HG02763 (cell line): Measurements from ENCODE around the gene TRAPPC2L.

ENCODE experiments used
- ATAC-seq: cut with Tn5 transposase; IDR thresholded peaks from one replicate; pipeline ENCODE4 v1.9.1; 2021; ENCODE audit warnings: mild to moderate bottlenecking, moderate library complexity; ENCODE audit not compliant: unreplicated experiment

The TRAPPC2L gene, protein sequence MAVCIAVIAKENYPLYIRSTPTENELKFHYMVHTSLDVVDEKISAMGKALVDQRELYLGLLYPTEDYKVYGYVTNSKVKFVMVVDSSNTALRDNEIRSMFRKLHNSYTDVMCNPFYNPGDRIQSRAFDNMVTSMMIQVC

DNA sequence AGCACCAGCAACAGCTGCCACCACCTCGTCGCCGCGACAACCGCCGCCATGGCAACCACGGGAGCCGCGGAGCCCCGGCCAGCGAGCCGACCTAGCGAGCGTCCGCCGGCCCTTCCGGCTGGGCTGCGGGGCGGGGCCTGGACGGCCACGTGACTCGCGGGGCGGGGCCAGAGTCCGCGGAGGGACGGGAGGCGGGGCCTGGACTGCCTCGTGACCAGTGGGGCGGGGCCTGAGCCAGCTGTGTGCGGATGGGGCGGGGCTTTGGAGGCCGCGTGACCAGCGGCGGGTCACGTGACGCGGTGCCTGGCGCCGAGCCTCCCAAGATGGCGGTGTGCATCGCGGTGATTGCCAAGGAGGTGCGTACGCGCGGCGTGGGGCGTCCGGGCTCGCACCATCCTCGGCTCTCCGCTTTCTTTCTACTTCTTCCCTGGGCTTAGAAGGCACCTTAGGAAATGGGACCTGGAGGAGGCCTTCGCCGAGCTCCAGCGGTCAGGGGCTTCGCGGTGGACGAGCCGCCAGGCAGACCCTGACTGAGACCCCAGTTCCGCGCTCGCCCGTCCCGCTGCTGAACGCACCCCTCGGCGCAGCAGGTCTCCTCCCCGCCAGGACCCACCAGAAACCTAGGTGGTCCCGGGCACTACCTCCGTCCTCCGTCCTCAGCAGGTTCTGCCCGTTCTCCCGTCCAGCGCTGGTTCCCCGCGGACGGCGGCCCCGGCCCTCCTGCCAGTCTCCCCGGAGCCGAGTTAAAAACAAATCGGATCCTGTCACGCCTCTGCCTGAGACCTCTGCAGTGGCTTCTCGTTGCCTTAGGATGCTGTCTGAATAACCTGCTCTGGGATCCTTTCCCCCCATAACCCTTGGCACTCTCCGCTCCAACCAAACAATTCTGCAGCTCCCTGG is at the start of gene TRAPPC2L, which contains the start of gene GALNS:
Gene TRAPPC2L (plus strand): TSS at position 300 of the 900 bp plus-strand sequence. CDS start 24 bp downstream, at position 324.
Gene GALNS (minus strand): TSS at position 120 of the 900 bp plus-strand sequence. CDS start 70 bp downstream, at position 50.
- peak; percentile 83 for ATAC-seq

DNA sequence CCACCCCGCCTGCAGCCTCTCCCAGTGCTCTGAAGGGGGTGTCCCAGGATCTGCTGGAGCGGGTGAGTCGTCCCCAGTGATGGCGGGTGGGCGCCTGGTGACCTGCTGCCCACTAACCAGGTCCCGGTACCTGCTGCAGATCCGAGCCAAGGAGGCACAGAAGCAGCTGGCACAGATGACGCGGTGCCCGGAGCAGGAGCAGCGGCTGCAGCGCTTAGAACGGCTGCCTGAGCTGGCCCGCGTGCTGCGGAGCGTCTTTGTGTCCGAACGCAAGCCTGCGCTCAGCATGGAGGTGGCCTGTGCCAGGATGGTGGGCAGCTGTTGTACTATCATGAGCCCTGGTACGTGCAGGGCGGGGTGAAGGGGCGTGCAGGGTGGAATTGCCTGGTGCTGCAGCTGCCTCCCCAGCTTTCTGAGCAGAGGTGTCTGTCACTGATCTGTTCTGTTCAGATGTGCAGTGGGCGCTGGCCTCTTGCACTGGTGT is 49.7 kb upstream of the TRAPPC2L start:
- ATAC-seq, result no peak

DNA sequence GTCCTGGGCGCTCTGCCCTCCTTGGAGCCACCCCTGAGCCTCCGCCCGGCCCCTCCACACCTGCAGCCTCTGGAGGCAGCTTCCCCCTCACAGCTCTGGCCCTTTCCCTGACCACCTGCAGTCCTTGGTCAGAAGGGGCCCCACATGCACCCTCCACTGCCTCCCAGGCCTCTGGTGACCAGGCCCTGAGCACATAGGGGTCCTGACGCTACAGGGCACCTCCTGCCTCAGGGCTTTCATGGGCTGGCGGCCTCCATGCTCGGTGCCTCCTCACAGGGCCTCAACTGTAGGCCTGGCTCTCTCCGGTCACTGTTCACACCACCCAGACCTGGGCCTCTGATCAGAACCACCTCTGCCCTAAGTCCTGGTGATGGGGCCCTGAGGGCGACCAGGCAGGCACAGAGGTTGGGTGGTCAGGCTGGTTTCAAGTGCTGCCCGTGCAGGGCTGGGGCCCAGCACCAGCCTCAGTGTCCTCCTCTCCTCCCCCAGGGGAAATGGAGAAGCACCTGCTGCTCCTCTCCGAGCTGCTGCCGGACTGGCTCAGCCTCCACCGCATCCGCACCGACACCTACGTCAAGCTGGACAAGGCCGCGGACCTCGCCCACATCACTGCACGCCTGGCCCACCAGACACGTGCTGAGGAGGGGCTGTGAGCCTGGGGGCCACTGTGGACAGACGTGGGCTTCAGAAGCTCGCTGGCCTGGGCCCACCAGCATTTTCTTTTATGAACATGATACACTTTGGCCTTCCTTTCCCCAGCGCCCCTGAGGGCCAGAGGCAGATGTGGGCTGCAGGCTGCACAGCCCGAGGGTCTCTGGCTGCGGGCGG is 49.1 kb upstream of the TRAPPC2L start:
- no peak for ATAC-seq

DNA sequence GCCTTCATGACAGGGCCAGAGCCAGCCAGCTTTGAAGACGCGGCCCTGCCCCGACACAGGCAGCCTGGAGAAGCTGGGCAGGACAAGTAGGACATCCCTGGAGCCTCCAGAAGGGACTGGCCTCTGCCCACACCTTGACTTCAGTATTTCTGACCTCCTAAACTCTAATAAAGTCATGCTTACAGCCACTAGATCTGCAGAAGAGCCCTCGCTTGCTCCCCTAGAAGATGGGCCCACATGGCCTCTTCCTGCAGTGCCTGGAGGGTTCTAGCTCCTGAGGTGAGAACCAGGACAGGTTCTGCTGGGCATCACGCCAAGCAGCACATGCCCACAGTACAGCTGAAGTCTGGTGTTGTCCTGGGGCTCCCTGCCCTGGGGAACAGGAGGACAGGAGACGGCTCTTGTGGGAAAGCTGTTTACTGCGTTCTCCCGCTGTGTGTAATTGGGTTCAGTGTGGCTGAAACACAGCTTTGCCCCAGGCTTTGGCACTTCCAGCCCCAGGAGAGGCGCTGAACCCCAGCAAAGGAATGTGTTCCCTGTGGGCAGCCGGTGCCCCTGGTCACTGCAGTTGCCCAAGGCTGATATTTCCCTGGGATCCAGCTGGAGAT is 47.8 kb upstream of the TRAPPC2L start:
- ATAC-seq, result no peak

DNA sequence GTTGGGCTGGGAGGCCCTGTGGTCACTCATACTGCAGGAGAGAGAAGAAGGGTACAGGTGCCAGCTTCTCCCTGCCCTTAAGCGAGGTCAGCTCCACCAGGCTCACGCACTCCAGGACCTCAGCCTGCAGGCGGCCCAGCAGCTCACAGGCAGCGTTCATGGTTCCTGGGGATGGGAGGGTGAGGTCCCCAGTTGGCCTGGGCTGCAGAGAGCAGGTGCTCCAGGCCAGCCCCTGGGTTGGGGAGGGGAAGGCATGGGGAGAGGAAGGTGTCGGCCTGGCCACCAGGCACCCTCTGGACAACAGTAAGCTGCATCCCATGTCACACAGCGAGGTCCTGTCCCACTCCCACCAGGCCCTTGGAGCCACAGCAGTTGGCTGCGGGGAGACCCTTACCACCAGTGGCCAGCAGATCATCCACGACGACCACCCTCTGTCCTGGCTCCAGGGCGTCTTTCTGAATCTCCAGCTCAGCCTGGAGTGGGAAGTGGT is 47.2 kb upstream of the TRAPPC2L start:
- ATAC-seq, result no peak

DNA sequence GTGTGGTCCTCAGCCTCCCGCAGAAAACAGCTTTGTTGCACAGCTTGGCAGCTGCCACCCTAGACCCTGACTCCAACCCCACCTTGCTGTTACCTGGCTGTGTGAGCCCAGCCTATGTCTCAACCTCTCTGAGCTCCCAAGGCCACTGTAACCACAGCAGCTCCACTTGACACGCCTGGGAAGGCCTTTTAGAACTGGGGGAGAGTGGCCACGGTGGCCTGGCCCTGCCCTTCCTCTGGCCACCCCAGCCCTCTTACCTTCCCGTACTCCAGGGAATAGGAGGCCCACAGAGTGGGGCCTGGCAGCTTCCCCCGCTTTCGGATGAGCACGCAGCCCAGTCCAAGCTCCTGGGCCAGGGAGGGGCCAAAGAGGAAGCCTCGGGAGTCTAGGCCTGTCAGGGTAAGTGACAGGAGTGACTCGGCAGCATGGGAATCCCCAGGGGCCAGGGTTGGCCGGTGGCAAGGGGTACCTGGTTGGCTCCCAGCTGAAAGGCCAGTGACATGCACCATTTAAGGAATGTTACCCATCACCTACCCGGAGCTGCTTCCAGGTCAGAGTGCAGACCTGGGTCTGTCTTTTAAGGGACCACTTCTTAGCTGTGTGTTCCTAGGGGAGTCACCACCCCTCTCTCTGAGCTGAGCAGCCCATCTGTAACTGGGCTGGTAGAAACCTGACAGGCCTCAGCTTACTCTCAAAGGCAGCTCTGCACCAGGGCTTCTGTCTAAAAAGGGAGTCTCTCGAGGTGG is 46.6 kb upstream of the TRAPPC2L start:
- no peak for ATAC-seq

DNA sequence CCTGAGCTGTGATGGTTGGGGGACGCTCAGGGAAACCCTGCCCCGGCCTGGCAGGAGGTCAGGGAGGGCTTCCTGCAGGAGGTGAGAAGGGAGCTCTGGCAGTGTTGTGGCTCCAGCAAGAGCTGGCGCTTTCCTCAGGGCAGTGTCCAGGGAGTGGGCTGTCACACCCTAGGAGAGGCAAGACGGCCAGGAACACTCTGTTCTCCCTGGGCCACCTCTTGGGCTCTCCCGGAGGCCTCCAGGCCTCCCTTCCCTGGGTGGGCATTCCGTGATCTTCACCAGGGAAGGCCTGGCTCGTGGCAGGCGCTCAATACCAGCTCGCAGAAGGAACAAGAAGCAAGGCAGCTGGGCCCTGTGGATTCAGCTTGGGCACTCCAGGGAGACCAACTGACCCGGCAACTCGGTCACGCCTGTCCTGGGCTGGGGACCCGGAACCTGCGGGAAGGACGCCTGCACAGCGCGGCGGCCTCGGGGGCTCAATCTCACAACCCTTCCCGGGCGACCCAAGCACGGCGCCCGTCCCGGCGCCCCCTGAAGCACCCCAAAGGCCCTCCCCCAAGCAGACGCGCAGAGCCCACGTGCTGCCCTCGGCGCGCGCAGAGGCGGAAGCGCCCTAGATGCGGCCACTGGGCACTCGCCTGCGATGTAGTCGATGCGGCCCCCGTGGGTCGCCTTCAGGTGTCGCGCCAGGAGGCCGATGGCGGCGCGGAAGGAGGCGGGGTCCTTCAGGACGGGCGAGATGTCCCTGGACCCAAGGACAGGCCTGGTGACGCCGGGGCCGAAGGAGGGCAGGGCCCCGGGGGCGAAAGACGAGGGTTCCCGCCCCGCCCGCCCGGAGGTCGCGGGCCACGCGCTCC is 45.8 kb upstream of the TRAPPC2L start:
- ATAC-seq, result peak; percentile 37

DNA sequence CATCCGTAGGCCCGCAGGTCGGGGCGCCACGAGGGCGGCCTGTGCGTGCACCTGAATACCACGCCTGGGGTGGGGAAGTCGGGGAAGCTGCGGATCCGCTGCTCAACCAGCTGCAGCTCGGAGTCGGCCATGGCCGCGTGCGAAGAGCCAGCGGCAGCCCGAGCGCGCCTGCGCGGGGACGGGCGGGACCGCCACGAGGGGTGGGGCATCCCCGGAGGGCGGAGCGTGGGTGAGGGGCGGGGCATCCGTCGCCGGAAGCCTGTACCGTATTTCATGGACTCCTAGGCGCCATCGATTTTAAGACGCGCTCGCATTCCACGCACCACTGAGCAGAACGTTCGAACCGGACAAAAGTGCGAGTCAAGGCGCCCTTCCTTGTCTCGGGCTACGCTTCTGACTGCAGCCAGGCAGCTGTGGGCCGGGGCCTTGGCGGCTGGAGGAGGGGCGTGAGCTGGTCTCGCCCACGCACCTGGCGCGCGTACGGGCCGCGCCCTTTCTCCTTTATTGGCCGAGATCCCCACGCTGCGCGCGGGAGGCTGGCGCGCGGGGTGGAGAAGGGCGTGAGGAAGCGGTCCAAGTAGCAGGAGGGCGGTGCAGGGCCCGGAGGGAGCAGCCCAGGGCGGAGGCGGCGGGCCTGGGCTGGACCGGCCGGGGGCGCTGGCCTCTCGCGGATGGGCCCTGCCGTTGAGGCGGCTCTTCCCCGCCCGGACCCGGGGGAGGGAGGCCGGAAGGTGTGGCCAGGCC is 45.0 kb upstream of the TRAPPC2L start, which contains the start of gene APRT:
Gene APRT (minus strand): TSS at position 160 of the 744 bp plus-strand sequence. CDS start 29 bp downstream, at position 131.
- peak; percentile 76 for ATAC-seq

DNA sequence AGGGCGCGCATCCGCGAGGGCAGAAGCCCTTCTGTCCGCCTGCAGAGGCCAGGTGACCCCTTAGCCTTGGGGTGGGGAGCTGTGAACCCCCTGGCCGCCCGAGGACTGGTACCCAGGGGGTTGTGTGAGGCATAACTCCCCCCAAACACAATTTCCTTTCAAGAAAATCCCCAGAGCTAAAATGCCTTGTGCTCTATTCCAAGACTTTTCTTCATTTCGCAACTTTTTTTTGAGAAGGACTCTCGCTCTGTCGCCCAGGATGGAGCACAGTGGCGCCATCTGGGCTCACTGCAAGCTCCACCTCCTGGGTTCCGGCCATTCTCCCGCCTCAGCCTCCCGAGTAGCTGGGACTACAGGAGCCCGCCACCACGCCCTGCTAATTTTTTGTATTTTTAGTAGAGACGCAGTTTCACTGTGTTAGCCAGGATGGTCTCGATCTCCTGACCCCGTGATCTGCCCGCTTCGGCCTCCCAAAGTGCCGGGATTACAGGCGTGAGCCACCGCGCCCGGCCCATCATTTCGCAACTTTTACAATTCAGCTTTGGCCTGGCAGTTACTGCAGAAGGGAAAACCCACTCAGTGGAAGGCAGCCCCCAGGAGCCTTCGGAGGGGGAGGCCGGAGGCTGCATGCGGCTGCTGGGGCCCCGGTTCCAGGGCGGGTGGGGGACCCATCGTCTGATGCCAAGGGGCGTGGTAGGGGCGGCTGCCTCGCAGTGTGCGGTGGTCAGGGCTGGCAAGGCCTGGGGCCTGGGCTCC is 44.2 kb upstream of the TRAPPC2L start:
- ATAC-seq, result no peak

DNA sequence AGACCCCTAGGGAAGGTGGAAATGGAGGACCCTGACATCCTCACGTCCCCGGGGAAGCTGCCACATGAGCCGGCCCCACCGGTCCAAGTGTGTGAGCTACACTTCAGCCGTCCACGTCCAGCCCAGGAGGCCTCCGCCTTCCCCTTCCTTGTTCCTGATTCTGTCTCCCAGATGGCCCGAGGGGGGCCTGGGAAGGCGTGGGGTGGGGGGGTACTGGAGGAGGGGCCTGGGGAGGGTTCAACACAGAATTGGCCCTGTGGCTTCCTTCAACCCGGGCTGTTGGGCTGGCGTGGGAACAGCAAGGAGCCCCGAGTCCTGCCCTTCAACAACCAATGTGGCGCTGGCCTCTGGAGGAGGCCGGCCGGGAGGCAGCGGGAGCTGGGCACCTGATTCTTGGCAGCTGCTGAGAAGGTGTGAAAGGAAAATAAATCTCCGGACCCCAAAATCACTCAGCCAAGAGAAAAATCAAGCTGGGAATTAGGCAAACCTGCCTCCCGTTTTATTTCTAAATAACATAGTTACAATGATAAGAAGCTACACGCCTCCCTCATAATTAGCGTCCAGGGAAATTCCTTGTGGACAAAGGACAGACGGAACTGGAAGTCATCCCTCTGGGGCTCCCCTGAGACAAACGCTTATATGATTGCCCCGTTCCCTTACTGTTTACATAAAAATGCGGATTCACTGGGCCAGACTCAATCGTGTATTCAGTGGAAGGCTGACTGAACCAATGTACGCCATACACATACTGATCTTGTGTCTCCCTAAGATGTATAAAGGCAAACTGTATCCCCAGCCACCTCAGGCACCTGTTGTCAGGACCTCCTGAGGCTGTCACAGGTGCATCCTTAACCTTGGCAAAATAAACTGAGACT is 43.4 kb upstream of the TRAPPC2L start:
- ATAC-seq, result no peak

DNA sequence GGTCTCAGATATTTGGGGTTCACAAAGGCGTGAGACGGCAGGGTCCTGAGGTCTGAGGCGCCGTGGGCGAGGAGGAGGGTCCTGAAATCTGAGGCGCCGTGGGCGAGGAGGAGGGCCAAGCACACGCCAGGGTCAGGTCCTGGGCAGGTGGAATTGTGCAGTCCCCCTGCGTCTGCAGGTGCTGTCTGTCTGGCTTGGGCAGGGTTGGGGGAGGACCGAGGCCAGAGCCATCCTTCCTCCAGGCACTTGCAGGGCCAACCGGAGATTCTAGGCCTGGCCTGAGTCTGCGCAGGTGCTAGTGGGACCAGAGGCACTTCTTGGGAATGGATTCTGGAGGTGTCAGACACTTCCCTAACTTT is 42.8 kb upstream of the TRAPPC2L start:
- no peak for ATAC-seq

DNA sequence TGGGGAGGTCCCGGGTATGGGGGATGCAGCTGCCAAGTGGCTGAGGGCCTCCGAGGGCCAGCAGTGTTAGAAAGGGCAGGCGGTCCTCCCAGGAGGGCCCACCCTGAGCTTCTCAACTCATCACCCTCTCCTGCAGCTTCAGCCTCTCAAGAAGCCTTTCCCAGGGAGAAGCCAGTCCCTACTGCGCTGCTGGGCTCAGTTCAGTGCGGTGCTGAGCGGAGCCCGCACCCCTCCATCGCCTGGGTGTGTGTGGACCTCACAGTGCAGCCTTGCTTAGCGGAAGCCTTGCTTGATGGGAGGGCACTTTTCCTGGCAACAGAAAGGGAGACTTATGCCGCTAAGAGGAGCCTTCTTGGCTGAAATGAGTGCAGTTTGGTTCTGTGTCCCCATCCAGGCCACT is 41.7 kb upstream of the TRAPPC2L start:
- ATAC-seq, result no peak

DNA sequence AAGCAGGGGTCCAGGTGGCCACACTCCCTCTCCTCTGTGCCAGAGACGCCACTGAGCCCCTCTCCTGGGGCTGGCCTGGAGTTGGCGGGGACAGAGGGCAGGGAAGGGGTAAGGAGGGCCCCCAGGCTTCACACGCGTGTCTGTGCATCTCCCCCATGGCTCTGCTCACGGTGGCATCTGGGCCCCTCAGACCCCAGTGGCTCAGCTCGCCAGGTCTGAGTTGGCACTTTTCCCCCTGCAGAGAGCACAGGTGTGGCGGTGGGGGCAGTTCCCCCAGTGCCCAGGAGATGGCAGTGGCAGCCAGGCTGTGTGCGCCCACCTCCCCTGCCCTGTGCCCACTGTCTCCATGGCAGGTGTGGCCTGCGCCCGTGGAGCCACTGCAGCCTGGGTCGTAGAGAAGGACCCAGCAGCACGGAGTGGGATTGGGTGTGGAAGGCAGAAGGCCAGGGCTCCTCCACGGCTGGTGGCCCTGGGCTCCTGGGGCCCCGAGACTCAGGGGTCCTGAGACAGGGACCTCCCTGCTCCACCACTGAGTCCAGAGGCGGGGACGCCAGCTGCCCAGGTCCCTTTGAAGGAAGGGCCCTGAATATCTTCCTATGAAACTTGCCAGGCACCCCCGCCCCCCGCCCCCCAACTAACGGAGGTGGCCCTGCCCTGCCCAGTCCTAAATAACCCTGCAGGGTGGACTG is 40.9 kb upstream of the TRAPPC2L start:
- no peak for ATAC-seq

DNA sequence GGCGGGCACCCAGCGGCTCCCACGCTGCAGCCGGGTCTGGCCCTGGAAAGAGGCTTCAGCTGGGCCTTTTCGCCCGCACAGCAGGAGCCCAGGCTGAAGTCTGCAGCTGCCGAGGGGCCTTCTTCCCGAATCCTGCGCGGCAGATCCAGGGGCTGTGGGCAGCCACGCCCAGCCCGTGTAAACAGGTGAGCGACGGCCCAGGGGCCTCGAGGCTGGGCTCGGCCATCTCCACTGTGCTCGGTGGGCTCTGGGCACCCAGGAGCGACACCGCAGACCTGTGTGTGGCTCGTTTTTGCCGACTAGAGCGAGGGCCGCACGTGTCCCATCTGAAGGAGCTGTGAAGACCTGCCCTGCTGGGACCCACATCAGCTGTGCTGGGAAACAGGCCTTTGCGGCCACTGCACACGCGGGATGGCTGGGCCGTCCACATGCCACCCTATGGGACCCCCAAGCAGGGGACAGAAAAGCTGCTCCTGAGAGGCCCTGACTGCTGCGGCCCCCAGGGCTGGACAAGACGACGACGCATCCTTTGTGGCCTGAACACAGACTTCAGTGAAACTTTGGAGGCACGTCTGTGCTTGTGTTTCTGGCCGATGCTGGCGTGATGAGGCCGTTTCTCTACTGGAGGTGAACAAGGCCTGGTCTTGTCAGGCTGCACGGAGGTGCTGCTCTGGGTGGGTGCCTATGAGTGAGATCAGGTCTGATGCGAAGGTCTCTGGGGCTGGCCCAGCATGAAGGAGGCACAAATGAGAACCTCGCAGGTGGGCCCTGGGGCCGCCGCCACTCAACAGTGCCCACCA is 40.0 kb upstream of the TRAPPC2L start:
- no peak for ATAC-seq
